GM12891 (cell line): ENCODE data around the gene HLCS.

ENCODE experiments used
- DNase-seq: peaks from one replicate; pipeline ENCODE4 v3.0.0; 2011; ENCODE audit warnings: low spot score; ENCODE audit not compliant: insufficient read length
- FAIRE-seq: peaks from 2 replicates; lab custom pipeline; 2011; peaks lifted over from hg19 to GRCh38; lab: Jason Lieb, UNC
- PAX5 ChIP-seq: IDR thresholded peaks from 2 replicates; pipeline ENCODE4 v1.6.1; 2011; ENCODE audit warnings: low read length, moderate library complexity, mild to moderate bottlenecking; ENCODE audit not compliant: insufficient read depth, severe bottlenecking
- POLR2A ChIP-seq: IDR thresholded peaks from 2 replicates; pipeline ENCODE4 v1.6.1; 2011; ENCODE audit warnings: low read depth, low read length, control low read depth
- POLR2AphosphoS5 ChIP-seq: IDR thresholded peaks from 2 replicates; pipeline ENCODE4 v1.6.1; 2011; ENCODE audit warnings: low read depth, low read length, control low read depth
- POU2F2 ChIP-seq: IDR thresholded peaks from 2 replicates; pipeline ENCODE4 v1.6.1; 2011; ENCODE audit warnings: low read depth, mild to moderate bottlenecking, control low read depth, low read length, moderate library complexity
- SPI1 ChIP-seq: IDR thresholded peaks from 2 replicates; pipeline ENCODE4 v1.6.1; 2011; ENCODE audit warnings: low read depth, low read length, control low read depth
- TAF1 ChIP-seq: IDR thresholded peaks from 2 replicates; pipeline ENCODE4 v1.6.1; 2011; ENCODE audit warnings: low read depth, low read length, control low read depth

Gene HLCS

GRCh38 chr21:36908260-36908908, 58.1 kb downstream of the HLCS start:
- FAIRE-seq (no peak), DNase-seq (no peak)
- TF ChIP-seq POU2F2 (no peak), POLR2AphosphoS5 (no peak), PAX5 (no peak), SPI1 (no peak), POLR2A (no peak), TAF1 (no peak)

- no peak for DNase-seq
- TF ChIP-seq POLR2A (no peak), TAF1 (no peak), POLR2AphosphoS5 (no peak), SPI1 (no peak), PAX5 (no peak), POU2F2 (no peak)
- no peak for FAIRE-seq
Measured at GRCh38 chr21:36904093-36904666, 62.3 kb downstream of the HLCS start.

GRCh38 chr21:36902793-36903192, 63.7 kb downstream of the HLCS start:
- TF ChIP-seq POU2F2 = no peak
- TF ChIP-seq SPI1 = no peak
- TF ChIP-seq TAF1 = no peak
- no peak for TF ChIP-seq PAX5
- no peak for TF ChIP-seq POLR2AphosphoS5
- no peak for TF ChIP-seq POLR2A
- FAIRE-seq (no peak), DNase-seq (no peak)

GRCh38 chr21:36902331-36902730, 64.1 kb downstream of the HLCS start:
- TF ChIP-seq POLR2AphosphoS5 (no peak), TAF1 (no peak), POLR2A (no peak), SPI1 (no peak), POU2F2 (no peak), PAX5 (no peak)
- FAIRE-seq (no peak), DNase-seq (no peak)

GRCh38 chr21:36901575-36901974, 64.9 kb downstream of the HLCS start:
- no peak for DNase-seq
- TF ChIP-seq PAX5 (no peak), POLR2A (no peak), TAF1 (no peak), POU2F2 (no peak), POLR2AphosphoS5 (no peak), SPI1 (no peak)
- no peak for FAIRE-seq

- TF ChIP-seq POU2F2 (no peak), POLR2AphosphoS5 (no peak), PAX5 (no peak), POLR2A (no peak), SPI1 (no peak), TAF1 (no peak)
- FAIRE-seq (no peak), DNase-seq (no peak)
Measured at GRCh38 chr21:36893581-36893980, 72.9 kb downstream of the HLCS start.

- DNase-seq (no peak), FAIRE-seq (no peak)
- TF ChIP-seq SPI1 (no peak), POU2F2 (no peak), POLR2A (no peak), POLR2AphosphoS5 (no peak), PAX5 (no peak), TAF1 (no peak)
Measured at GRCh38 chr21:36892201-36892600, 74.3 kb downstream of the HLCS start.

GRCh38 chr21:36891692-36892091, 74.8 kb downstream of the HLCS start:
- DNase-seq = no peak
- no peak for FAIRE-seq
- TF ChIP-seq POLR2AphosphoS5 = no peak
- TF ChIP-seq PAX5 = no peak
- no peak for TF ChIP-seq SPI1
- no peak for TF ChIP-seq POLR2A
- no peak for TF ChIP-seq POU2F2
- TF ChIP-seq TAF1 = no peak

GRCh38 chr21:36891121-36891520, 75.3 kb downstream of the HLCS start:
- DNase-seq (no peak), FAIRE-seq (no peak)
- TF ChIP-seq POU2F2 (no peak), PAX5 (no peak), POLR2AphosphoS5 (no peak), SPI1 (no peak), POLR2A (no peak), TAF1 (no peak)

GRCh38 chr21:36890086-36890485, 76.4 kb downstream of the HLCS start:
- no peak for TF ChIP-seq POU2F2
- no peak for FAIRE-seq
- DNase-seq = no peak
